HG03354 (cell line): ENCODE results near the gene RIMKLA.

Experiments used
- ATAC-seq: cut with Tn5 transposase; IDR thresholded peaks from one replicate; pipeline ENCODE4 v1.9.1; 2021; ENCODE audit warnings: mild to moderate bottlenecking; ENCODE audit not compliant: unreplicated experiment, poor library complexity, severe bottlenecking

The RIMKLA gene

GRCh38 chr1:42423681-42424080 lies 43.1 kb downstream of the RIMKLA start:
- ATAC-seq, result no peak

GRCh38 chr1:42424201-42424600 lies 43.6 kb downstream of the RIMKLA start:
- ATAC-seq, result no peak

DNA sequence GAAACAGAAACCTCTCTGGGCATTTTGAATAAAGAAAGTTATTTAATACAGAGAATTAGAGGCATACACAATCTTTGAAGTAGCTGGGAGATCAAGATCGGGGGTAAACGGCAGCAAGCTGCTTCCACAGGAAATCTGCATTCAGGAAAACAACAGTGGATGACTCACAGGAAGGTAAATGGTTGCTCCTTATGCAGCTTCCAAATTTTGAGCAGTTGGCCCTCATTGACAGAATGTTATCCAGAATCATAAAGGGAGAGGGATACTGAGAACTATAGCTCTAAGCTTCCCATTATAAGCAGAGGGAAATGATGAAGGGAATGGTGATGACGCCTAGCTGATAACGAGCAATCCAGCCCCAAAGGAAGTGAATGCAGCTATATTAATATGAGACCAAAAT lies 46.6 kb downstream of the RIMKLA start:
- ATAC-seq, result no peak

GRCh38 chr1:42429603-42430002 lies 49.0 kb downstream of the RIMKLA start:
- no peak for ATAC-seq

DNA sequence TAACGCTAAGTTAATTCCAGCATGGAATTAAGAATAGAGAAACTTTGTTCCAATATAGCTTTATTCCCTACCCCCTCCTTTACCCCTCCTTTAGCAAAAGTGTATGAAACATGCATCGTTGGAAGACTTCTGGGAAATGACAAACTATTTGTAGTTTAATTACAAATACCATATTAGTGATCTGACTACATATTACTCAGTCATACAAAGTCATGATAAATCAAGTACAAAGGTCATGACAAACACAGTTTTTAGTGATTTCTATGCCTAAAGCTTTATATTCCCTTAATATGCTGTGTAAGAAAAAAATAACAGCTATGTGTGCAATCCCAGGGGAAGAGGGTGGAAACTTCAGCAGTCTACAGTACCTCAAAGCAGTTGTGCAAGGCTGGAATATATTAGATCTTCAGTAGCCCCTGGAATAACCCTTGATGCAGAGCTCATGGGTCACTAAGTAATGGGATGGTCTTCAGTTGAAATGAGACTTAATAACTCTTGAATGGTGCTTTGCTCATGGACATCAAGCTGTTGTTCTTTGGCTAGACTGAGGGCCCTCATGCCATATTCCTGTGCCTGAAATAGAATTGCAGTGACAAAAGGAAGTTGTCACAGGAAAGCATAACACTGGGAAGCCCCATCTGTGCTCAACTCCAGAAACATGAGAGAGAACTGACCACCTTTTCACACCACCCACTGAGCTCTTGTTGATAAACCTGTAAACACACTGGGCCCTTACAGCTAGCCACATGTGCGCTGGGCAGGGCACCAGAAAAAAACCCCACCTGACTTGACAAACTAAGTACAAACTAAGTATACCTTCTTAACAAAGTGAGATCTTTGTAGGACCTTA lies 49.9 kb downstream of the RIMKLA start:
- ATAC-seq, result no peak

- no peak for ATAC-seq
These were observed 50.9 kb downstream of the RIMKLA start for GRCh38 chr1:42431514-42431913.

DNA sequence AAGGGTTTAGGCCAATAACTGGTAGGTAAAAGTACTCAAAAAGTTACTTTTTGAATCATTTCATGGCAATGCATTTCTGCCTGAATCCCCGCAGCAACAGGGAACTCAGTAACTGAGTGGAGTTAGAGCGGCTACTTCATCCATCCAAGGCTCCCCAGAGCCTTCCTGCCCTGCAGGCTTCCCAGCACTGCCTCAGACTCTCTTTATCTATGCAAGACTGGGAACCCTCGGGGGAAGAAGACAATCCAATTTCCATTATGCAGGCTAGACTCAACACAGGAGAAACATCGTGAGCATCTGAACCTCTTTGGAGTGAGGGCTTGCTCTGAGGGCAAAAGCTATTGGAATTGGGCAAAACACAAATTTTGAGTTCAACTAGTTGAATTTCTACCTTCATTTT lies 52.1 kb downstream of the RIMKLA start:
- no peak for ATAC-seq

GRCh38 chr1:42433369-42433768 lies 52.8 kb downstream of the RIMKLA start:
- no peak for ATAC-seq

DNA sequence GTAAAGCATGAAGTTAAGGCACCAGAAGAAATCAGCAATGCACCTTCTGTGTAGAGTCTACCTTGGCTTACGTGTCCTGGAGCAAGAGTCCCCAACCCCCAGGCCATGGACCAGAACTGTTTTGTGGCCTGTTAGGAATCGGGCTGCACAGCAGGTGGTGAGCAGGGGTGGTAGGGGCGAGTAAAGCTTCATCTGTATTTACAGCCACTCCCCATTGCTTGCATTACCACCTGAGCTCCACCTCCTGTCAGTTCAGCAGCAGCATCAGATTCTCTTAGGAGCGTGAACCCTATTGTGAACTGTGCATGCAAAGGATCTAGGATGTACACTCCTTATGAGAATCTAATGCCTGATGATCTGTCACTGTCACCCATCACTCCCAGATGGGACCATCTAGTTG lies 53.7 kb downstream of the RIMKLA start:
- no peak for ATAC-seq

DNA sequence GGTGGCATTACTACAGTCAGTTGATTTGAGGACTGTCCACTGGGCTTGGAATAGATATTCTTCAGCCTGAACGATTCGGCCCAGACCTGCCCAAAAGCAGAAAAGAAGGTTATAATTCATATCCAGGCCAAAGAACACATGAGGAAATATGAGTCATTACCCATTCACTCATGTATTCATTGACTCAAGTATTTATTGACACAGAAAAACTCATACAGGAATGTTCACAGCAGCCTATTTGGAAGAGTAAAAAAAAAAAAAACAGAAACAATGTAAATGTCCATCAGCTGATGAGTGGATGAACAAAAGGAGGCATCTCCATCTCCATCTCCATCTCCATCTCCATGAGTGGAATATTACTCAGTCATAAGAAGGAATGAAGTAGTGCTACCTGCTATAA lies 59.3 kb downstream of the RIMKLA start:
- no peak for ATAC-seq

- ATAC-seq, result no peak
These were observed 62.1 kb downstream of the RIMKLA start for GRCh38 chr1:42442662-42443061.

- no peak for ATAC-seq
These were observed 68.7 kb downstream of the RIMKLA start for GRCh38 chr1:42449256-42449655.

- no peak for ATAC-seq
These were observed 69.5 kb downstream of the RIMKLA start for GRCh38 chr1:42450061-42450460.

DNA sequence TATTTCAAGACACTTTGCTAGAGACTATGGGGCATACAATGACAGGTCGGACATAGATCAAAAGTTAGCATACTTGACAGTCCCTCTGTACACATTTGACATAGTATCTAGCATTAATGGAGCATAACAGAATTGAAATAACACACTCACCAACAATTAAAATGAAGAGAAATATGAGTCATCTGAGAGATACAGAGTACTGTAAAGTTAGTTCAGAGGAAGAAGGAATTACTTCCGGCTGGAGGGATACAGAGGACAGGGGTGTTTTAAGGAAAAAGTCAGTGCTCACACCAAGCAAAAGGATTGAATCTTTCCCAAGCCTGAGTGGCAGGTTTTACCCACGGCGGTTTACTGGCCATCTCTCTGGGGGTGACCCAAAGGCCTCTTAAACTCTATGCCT lies 72.8 kb downstream of the RIMKLA start:
- ATAC-seq, result no peak

DNA sequence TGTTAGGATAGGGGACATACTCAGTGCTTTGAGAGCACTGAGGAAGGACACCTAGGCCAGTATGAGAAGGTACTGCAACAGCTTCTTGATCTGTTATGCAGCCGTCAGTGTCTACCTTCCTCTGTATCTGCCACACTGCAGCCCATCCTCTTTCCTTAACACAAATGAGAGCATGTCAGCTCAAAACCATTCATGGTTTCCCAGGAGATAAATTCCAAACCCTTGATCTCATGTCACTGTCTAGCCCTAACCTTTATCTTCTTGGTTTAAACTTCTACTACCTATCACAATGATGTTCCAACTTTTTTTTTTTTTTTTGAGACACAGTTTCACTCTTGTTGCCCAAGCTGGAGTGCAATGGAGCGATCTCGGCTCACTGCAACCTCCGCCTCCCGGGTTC lies 73.8 kb downstream of the RIMKLA start:
- ATAC-seq, result no peak

- ATAC-seq, result peak; percentile 91
These were observed 75.6 kb downstream of the RIMKLA start, which contains the start of the genes PPCS and ZMYND12 for GRCh38 chr1:42456010-42456753. Gene PPCS, plus strand, starts transcription at chr1:42456543. Its CDS starts 23 bp downstream, at chr1:42456566. Gene ZMYND12, minus strand, starts transcription at chr1:42456022. Its CDS starts 25 bp downstream, at chr1:42455997.

DNA sequence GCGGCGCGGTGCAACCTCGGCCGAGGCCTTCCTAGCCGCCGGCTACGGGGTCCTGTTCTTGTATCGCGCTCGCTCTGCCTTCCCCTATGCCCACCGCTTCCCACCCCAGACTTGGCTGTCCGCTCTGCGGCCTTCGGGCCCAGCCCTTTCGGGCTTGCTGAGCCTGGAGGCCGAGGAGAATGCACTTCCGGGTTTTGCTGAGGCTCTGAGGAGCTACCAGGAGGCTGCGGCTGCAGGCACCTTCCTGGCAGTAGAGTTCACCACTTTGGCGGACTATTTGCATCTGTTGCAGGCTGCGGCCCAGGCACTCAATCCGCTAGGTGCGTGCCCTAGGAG lies 76.1 kb downstream of the RIMKLA start:
- peak; percentile 73 for ATAC-seq

- ATAC-seq, result no peak
These were observed 80.6 kb downstream of the RIMKLA start for GRCh38 chr1:42461196-42461595.

GRCh38 chr1:42462828-42463763 lies 82.5 kb downstream of the RIMKLA start, which contains the start of gene CCDC30:
Gene CCDC30, plus strand, starts transcription at chr1:42463286. Its CDS starts 17,266 bp downstream, at chr1:42480552.
- peak; percentile 99 for ATAC-seq

- no peak for ATAC-seq
These were observed 83.3 kb downstream of the RIMKLA start for GRCh38 chr1:42463921-42464320.
